HG03025 (cell line): Measurements from ENCODE around the gene HTR2A.

Experiments used
- ATAC-seq: cut with Tn5 transposase; IDR thresholded peaks from one replicate; pipeline ENCODE4 v1.9.1; 2021; ENCODE audit warnings: mild to moderate bottlenecking, moderate library complexity; ENCODE audit not compliant: unreplicated experiment, low FRiP score

HTR2A gene

DNA sequence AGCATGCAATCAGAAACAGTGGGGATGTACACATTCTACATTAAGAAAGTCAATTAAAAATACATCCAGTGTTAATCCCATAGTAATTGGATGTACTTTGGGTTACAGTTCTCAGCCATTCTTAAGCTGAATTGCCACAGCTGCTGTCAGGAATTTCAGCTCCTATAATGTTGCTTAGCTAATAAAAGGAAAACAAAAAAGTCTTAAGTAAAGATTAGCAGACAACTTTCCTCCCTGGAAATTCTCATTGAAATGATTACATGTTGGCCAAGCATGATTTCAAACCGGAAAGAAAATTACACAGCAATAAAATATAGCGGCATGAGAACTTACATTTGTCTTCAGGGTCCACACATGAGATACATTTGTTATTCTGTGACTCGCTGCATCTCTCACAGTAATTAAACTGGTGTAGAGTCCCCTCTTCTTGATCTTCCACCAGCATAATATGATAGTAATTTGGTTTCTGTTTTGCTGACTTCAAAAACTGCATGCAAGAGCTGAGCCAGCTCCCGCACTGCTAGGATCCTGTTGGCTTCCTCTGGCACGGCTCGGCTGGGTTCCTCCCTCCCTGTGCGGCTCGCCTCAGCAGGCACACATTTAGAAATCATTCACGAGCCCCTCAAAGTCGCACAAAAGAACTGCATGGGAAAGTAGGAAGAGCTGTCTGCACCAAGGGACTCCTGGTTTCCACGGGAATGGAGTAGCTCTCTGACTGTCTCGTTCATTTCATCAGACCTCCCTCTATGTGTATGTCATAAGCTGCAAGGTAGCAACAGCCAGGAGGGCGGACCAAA is at the start of gene HTR2A:
Gene HTR2A (minus strand): TSS at position 713 of the 797 bp plus-strand sequence. CDS start 1,147 bp downstream, outside the sequence.
- no peak for ATAC-seq

DNA sequence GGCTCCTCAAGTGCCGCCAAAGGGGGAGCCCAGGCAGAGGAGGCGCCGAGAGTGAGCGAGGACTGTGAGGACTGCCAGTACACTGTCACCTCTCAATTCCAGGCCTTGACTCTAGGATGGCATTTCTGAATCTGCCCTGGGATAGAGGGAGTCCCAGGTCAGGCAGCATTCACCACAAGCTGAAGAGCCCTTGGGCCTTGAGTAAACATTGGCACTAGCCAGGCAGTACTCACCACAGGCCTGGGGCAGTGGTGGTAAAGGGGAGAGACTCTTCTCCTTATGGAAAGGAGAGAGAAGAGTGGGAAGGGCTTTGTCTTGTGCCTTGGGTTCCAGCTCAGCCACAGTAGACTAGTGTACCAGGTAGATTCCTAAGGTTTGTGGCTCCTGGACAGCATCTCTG is 39.7 kb upstream of the HTR2A start:
- ATAC-seq, result no peak

DNA sequence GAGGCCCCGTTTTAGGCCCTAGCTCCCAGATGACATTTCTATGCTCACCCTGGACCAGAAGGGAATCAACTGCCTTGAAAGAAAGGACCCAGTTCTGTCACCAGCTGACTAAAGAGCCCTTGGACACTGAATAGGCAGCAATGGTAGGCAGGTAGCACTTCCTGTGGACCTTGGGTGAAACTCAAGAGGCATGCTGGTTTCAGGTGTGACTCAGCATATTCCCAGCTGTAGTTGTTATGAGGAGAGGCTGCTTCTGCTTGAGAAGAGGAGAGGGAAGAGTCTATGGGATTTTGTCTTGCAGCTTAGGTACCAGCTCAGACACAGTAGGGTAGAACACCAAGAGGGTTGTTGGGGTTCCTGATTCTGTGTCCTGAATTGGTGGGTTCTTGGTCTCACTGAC is 37.9 kb upstream of the HTR2A start:
- no peak for ATAC-seq

DNA sequence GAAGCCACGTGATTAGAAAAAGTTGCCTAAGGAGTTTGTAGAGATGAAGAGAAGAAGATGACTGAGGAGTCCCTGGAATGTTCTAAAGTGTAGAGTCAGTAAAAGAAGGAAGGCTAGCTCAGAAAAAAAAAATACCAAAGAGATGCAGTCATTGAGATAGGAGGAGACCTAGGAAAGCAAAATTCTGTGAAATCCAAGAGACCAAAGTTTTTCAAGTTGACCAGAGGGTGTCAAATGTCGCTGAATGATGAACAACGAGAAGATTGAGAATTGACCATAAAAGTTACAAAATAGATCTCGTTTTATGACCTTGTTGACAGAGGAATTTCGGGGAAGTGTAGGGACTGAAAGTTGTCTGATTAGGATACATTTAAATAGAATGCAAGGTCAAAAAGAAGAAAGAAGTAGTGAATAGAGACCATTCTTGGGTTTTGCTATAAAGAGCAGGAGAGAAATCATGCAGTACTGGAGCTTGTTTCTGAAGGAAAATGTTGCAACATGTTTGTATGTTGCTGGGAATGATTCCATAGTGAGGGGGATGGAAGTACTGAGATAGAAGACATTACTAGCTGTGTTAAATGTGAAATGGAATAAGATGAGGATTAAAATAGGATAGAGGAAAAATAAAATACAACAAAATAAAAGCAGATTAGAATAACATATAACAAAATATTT is 30.2 kb upstream of the HTR2A start:
- ATAC-seq, result no peak

DNA sequence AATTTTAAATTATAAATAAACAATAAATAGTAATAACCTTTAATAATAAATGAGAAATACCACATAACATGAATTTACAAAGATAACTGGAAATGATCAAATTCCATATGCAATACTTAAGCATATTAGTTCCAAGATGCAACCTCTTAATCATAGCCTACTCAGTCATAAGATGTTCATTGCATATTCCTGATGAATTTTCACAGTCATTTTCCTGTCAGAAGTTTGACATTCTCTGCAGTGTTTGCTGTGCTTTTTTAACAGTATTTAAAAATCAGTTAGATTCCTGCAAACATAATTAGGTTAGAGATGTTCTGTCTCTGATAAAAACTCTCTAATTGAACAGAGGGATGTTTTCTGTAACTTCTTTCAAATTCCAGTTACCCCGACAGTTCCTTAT is 28.6 kb upstream of the HTR2A start:
- no peak for ATAC-seq

DNA sequence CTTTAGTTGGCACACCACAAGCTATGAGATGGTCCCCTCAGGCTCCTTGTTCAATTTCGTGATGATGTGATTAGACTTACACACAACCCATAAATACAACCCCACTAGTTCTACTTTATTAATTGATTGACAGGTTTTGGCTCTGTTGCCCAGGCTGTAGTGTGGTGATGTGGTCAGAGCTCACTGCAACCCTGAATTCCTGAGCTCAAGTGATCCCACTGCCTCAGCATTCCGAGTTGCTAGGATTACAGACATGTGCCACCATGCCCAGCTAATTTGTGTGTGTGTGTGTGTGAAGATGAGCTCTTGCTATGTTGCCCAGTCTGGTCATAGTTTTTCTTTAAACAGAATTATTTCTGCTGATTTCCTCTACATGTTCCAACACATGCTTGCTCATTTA is 17.5 kb upstream of the HTR2A start:
- no peak for ATAC-seq

DNA sequence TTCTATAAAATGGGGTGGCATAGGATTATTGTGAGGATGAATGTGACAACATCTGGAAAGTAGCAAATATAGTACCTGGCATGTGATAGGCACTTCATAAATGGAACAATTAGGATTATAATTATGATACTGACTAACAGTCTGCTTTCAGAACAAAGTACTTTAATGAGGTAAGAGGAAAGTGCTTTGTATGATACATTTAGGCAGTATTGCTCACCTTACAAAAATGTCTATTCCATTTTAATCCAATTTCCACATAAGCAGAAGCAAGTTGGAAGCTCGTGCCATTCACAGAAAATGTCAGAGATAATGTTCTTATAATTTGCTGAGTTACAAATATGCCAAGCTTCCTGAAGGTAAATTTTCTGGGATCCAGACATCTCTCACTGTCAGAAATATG is 16.9 kb upstream of the HTR2A start:
- no peak for ATAC-seq

DNA sequence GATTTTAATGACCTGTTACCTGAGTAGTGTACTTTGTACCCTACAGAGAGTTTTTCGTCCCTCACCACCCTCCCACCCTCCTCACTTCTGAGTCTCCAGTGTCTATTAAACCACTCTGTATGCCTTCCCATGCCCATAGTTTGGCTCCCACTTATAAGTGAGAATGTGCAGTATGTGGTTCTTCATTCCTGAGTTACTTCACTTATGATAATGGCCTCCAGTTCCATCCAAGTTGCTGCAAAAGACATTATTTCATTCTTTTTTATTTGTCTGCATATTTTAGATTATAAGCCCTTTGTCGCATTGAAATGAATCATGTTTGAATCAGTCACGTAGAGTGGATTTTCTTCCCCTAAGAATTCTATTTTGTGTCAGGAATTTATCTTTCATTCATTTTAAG is 12.2 kb upstream of the HTR2A start:
- ATAC-seq, result no peak

DNA sequence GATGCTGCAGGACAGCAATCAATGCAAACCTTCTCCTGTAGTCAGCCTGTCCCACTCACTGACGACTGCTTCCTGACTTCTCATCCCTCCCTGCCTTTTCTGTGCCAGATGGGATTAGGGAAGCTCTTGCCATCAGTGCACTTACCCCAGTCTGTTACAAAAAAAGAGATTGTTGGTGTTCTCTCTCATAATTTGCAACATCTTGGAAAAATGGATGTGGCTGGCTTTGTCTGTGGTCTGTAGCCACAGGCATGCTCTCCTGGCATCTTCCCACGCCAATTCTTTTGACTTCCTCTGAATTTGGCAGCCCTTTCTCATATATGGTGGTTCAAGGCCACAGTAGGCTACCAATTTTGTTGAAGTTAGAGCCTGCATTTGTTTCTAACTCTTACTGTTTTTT is 11.6 kb upstream of the HTR2A start:
- no peak for ATAC-seq

DNA sequence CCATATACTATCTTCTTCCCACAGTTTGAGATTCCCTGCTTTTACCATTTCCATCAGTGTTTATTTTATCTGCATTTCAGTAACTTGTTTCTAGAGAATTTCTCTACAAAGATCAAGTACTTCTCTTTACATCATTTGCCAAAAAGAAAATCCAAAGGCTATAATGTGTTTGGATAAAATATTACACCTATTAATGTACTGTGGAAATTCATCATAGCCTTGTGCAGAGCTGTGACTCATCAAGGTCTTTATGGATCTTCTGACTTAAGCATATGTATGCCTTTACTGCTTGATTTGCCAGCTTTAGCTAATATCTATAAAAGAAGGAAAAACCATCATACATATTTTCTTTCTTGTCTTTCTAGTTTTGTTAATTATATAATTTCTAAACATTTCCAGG is 9.6 kb upstream of the HTR2A start:
- no peak for ATAC-seq

DNA sequence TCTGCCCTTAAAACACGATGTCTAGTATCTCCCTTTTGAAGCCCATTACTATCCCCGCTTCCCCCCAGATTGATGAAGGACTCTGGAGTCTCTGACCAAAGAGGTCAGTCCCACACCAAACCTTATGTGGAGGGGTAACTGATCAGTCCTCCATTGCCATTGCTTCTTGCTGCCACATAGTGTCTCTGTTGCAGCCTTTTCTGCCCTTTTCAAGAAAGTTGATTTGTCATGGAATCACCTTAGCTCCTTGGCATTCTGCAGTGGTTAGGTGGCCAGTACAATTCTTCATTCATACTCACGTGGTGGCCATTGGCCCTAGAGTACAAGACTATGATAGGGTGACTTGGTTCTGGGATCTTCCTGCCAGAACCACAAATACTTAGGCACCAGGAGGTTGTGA is 8.4 kb upstream of the HTR2A start:
- no peak for ATAC-seq

DNA sequence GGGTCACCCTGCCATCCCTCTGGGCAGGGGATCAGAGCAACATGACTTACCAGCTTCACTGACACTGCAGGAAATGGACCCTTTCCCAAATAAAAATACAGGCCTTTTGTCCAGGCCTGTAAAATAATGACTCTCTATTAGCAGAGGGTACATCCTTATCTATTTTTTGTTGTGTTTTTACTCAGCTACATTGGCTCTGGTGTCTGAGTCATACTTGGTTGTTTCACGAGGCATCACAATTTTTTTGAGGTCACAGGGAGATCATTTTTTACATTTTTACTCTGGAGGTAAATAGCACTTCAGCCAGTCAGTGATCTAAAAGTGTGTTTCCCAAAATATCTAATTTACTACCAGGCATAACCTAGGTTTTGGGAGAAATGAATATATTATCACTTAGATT is 6.9 kb upstream of the HTR2A start:
- ATAC-seq, result no peak

DNA sequence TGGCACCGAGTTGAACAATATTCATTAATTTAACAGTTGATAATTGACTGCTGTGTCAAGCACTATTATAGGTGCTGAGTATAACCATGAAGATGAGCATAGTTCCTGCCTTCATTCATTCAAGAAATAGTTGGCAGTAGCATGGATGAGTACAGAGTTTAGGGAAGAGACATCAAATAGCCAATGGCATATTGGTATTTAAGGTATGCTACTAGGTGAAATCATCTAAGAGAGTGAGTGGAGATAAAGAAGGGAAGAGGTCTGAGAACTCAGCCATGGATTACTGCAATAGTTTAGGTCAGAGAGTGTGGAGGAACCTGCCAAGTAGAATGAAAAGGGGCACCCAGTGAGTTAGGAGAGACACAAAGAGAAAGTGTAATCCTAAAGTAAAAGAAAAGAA is 4.9 kb upstream of the HTR2A start:
- no peak for ATAC-seq

DNA sequence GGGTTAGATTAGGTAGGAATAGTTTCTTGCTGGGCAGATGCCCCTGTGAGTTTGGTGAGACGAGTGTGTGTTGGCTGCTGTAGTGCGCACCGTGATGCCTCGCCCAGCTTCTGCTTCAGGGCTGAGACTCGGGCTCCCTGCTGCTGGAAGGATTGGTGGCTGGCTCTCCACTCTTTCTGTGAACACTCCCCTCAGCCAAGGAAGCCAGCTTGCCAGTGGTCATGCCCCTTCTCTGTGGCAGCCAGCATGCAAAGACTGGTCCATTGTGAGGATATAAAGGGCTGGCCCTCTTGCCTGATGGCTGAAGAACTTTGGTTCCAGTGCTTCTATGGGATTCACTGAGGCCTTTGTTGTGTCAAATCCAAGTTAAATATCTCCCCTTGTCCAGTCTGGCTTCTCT is 2.9 kb upstream of the HTR2A start:
- ATAC-seq, result no peak

DNA sequence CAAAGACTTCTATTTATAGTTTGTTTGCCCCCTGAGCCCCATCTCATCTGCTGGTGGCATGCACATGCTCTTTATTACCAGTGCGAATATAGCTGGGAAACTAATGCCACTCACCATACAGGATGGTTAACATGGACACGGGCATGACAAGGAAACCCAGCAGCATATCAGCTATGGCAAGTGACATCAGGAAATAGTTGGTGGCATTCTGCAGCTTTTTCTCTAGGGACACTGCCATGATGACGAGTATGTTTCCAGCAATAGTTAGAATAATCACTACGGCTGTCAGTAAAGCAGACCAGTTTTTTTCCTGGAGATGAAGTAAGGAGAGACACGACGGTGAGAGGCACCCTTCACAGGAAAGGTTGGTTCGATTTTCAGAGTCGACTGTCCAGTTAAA is 1.5 kb downstream of the HTR2A start:
- ATAC-seq, result no peak

DNA sequence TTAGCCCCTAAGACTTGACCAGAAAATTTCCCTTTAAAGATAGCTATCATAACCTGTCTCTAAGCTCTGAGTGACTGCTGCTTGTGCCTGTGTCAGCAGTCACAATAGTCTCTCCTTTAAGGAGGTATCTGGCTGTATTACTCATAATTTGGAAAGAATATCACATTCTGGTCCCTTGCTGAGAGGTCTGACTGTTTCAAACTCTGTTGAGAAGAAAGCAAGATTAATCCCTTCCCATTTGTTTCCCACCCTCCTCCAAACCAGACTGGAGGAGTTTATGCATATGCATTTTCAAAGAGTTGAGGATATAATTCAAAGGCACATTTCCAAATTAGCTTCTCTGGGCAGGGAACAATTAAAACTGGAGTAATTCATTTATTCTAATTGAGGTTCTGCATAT is 2.3 kb downstream of the HTR2A start:
- peak; percentile 17 for ATAC-seq

DNA sequence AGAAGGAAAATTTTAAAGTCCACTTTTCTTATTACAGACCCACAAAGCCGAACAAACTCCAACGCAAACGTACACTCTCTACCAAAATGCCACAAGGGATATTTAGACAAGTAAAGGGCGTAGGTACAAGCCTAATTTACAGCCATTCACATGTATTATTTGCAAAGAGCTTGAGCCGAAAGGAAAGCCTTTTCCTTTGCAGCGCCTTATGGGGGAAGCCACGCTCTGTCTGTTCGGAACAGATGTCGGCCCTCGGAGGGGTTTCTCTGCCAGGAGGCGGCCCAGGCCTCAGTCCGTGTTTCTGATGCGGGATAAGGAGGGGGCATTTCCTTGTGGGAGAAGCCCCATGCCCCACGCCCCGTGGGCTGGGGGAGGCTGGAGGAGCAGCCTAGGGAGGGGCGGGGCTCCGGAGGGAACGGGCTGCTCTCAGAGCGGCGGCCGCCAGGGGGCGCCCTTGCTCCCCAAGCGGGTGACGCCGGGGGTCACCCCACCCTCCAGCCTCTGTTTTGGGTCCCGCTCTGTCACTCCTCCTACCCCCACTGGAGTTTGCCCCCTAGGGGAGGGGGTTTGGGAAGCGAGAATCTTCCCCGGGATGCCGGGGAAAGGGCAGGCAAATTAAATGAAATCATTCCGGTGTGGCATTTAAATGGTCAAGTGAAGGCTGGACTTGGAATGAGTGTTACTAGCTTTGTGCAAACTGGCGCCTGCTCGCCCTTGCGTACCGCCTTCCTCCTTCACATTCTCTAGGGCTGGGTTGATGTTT is 2.9 kb downstream of the HTR2A start:
- peak; percentile 84 for ATAC-seq

DNA sequence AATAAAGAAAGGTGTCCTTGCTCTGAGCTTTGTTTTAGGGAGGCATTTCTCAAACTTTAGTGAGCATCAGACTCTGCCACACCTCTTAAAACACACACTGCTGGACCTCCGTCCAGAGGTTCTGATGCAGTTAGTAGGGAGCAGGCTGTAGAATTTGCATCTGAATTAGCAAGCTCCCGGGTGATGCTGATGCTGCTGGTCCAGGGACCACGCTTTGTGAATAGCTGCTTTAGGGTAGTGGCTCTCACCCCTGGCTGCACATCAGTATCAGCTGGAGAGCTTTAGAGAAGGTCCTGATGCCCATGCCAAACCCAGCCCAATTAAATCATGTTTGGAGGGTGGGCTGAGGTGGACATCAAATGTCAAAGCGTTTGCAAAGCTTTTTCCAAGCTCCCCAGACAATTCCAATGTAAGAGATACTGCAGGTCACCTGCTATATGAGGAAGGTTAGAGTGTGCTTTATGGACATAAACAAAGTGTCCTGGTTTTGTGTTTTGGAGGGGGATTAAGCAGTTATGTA is 3.6 kb downstream of the HTR2A start:
- no peak for ATAC-seq

DNA sequence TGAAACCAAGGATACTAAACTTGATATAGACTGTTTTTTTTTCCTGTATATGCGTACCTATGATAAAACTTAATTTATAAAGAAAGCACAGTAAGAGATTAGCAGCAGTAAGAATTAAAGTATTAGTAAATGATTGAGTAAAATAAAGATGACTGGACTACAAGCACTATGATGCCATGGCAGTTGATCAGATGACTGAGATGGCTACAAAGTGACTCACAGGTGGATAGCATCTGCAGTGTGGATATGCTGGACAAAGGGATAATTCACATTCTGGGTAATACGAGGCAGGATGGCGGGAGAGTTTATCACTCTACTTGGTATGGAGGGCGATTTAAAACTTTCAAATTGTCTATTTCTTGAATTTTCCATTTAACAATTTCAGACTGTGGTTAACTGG is 11.8 kb downstream of the HTR2A start:
- ATAC-seq, result no peak

DNA sequence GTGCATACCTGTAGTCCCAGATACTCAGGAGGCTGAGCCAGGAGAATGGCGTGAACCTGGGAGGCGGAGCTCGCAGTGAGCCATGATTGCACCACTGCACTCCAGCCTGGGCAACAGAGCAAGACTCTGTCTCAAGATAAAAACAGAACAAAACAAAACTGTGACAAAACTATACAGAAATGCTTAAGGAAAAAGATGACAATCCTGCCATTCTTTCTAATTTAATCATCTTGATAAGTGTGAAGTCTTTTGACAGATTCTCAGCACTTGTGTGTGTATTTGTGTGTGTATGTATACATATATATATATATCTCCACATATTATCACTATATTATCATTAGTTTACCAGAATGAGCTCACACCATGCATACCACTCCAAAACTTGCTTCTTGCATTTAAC is 12.3 kb downstream of the HTR2A start:
- no peak for ATAC-seq

DNA sequence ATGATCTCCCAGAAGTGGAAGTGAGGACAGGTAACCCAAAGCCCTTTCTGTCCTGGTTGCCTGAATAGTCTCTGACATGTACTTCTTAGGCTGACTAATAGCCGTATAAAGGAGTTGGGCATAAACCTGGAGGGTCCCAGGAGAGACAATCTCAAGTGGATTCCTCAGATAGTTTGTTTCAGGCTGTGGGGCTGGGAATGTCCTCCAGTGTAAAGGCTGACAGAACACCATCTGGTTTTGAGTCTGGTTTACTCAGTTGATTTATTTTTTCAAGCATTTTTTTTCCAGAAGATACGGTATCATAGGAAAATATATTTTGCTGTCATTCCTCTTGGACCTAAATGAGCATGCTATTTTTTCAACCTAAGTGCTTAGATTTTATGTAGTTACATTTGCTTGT is 15.2 kb downstream of the HTR2A start:
- no peak for ATAC-seq
